ENCODE data around the gene PLP2.
"Not testable (repeated sequence)": the region's sequence is repeated elsewhere in the genome, so short reads cannot be mapped to it uniquely, and the experiment has no call there.

PLP2 gene

DNA sequence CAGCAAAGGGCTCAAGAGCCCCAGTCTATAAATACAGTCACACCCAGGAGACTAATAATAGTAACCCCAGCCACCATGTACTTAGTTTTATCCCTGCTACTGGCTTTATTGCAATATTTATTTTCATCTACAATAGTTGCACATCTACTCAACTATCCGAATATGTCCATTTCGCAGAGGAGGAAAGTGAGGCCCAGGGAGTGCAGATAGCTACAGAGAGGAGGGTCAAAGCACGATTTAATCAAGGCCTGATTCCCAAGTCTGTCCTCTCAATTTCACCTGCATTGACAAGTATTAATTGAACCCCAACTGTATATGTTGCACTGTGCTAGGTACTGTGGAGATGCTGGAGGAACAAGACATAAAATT lies 4.0 kb upstream of the PLP2 start:
- H2AFZ ChIP-seq (ENCODE audit: low read length): no peak overlapping the region
- H3K4me1 ChIP-seq (ENCODE audit: insufficient read depth, low read length, poor library complexity, severe bottlenecking): peaks cover 18% of the 10 kb centered on the region
- no peaks in the 10 kb centered on the region for H3K9me2 ChIP-seq (replicated peaks; ENCODE audit: low read depth, low read length)
- H3K4me2 ChIP-seq (ENCODE audit: low read depth, low read length, poor library complexity, severe bottlenecking): peak overlapping the region; percentile 76
- H3F3A ChIP-seq (ENCODE audit: low read depth): peaks cover 8% of the 10 kb centered on the region; the same call in 1 of the 2 replicates
- peaks cover 1% of the 10 kb centered on the region for H4K20me1 ChIP-seq (ENCODE audit: insufficient read depth, low read length, poor library complexity, severe bottlenecking)
- H3K27me3 ChIP-seq (ENCODE audit: insufficient read depth, low read length, poor library complexity, severe bottlenecking): no peaks in the 10 kb centered on the region
- H3K9me3 ChIP-seq (ENCODE audit: insufficient read depth, low read depth, low read length): no peaks in the 10 kb centered on the region
- H3K9ac ChIP-seq (ENCODE audit: low read depth, low read length, poor library complexity, severe bottlenecking): peak overlapping the region; percentile 82
- H3K36me3 ChIP-seq (ENCODE audit: insufficient read depth, low read length): no peaks in the 10 kb centered on the region
- H3K79me2 ChIP-seq (ENCODE audit: insufficient read depth, low read length): peaks cover 4% of the 10 kb centered on the region
- TF ChIP-seq EZH2phosphoT487 (IDR thresholded peaks at IDR 0.05; ENCODE audit: borderline replicate concordance): no peak
- peak overlapping the region; percentile 76 for H3K4me3 ChIP-seq (ENCODE audit: low read length, poor library complexity, severe bottlenecking)

DNA sequence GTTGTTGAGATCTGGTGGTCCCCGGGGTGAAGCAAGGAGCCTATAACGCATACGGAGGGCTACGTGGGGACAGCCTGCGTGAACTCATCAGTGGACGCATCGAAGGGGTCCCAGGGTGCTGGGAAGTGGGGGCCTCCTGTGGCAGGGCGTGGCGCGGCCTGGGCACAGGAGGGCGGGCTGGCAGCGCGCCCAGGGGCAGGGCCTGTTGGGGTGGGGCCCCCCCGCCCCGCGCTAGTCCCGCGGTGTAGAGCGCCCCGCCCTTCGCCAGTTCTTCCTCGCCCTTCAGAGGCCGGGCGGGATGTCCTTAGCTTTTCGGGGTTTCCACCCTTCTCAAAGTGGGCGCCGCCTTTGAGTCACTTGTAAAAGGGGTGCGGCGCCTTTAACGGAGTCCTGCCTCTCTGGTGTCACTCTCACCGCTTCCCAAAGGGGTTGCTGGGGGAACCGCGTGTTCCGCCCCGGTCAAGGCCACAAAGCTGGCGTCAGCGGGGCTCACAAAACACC lies 632 bp downstream of the PLP2 start:
- Histone ChIP-seq H2AFZ (ENCODE audit: low read length) (peak overlapping the region; percentile 73), H3K9me3 (ENCODE audit: insufficient read depth, low read depth, low read length) (no peaks in the 10 kb centered on the region), H3K4me3 (ENCODE audit: low read length, poor library complexity, severe bottlenecking) (peak overlapping the region; percentile 90), H3K27me3 (ENCODE audit: insufficient read depth, low read length, poor library complexity, severe bottlenecking) (no peaks in the 10 kb centered on the region), H3K4me1 (ENCODE audit: insufficient read depth, low read length, poor library complexity, severe bottlenecking) (peaks cover 19% of the 10 kb centered on the region), H3K36me3 (ENCODE audit: insufficient read depth, low read length) (no peaks in the 10 kb centered on the region), H3K9me2 (replicated peaks; ENCODE audit: low read depth, low read length) (no peaks in the 10 kb centered on the region), H3K79me2 (ENCODE audit: insufficient read depth, low read length) (peaks cover 24% of the 10 kb centered on the region), H3K4me2 (ENCODE audit: low read depth, low read length, poor library complexity, severe bottlenecking) (peak overlapping the region; percentile 94), H4K20me1 (ENCODE audit: insufficient read depth, low read length, poor library complexity, severe bottlenecking) (peaks cover 15% of the 10 kb centered on the region), H3K9ac (ENCODE audit: low read depth, low read length, poor library complexity, severe bottlenecking) (peak overlapping the region; percentile 95), H3F3A (ENCODE audit: low read depth) (0 out of 2 replicates have a peak, but pooled peaks cover 4% of the 10 kb centered on the region)
- no peak for TF ChIP-seq EZH2phosphoT487 (IDR thresholded peaks at IDR 0.05; ENCODE audit: borderline replicate concordance)
- TF ChIP-seq, protein P1, sequence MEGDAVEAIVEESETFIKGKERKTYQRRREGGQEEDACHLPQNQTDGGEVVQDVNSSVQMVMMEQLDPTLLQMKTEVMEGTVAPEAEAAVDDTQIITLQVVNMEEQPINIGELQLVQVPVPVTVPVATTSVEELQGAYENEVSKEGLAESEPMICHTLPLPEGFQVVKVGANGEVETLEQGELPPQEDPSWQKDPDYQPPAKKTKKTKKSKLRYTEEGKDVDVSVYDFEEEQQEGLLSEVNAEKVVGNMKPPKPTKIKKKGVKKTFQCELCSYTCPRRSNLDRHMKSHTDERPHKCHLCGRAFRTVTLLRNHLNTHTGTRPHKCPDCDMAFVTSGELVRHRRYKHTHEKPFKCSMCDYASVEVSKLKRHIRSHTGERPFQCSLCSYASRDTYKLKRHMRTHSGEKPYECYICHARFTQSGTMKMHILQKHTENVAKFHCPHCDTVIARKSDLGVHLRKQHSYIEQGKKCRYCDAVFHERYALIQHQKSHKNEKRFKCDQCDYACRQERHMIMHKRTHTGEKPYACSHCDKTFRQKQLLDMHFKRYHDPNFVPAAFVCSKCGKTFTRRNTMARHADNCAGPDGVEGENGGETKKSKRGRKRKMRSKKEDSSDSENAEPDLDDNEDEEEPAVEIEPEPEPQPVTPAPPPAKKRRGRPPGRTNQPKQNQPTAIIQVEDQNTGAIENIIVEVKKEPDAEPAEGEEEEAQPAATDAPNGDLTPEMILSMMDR (conservative IDR thresholded peaks at IDR 0.05; ENCODE audit: low read length): no peak

DNA sequence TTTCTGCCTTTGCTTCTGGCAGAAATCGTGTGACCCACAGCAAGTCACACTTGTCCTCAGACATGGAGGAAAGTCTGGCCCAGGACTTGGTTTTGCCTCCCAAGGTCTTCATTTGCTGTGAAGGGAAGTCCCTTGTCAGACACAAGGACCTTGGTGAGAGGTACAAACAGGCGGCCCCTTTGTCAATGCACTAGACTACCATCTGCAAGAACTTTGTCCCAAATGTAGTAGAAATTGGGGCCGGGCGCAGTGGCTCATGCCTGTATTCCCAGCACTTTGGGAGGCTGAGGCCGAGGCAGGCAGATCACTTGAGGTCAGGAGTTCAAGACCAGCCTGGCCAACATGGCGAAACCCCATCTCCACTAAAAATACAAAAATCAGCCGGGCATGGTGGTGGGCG lies 1.8 kb downstream of the PLP2 start:
- Histone ChIP-seq H3K4me1 (ENCODE audit: insufficient read depth, low read length, poor library complexity, severe bottlenecking) (peaks cover 19% of the 10 kb centered on the region), H3K4me2 (ENCODE audit: low read depth, low read length, poor library complexity, severe bottlenecking) (peak overlapping the region; percentile 94), H3K9ac (ENCODE audit: low read depth, low read length, poor library complexity, severe bottlenecking) (peak overlapping the region; percentile 95), H3K4me3 (ENCODE audit: low read length, poor library complexity, severe bottlenecking) (peak overlapping the region; percentile 90), H3K79me2 (ENCODE audit: insufficient read depth, low read length) (peaks cover 24% of the 10 kb centered on the region), H4K20me1 (ENCODE audit: insufficient read depth, low read length, poor library complexity, severe bottlenecking) (peaks cover 15% of the 10 kb centered on the region)
- not testable (repeated sequence) for H3K9me2 ChIP-seq (replicated peaks; ENCODE audit: low read depth, low read length); H3F3A ChIP-seq (ENCODE audit: low read depth); H3K36me3 ChIP-seq (ENCODE audit: insufficient read depth, low read length); H2AFZ ChIP-seq (ENCODE audit: low read length); H3K9me3 ChIP-seq (ENCODE audit: insufficient read depth, low read depth, low read length); H3K27me3 ChIP-seq (ENCODE audit: insufficient read depth, low read length, poor library complexity, severe bottlenecking)

DNA sequence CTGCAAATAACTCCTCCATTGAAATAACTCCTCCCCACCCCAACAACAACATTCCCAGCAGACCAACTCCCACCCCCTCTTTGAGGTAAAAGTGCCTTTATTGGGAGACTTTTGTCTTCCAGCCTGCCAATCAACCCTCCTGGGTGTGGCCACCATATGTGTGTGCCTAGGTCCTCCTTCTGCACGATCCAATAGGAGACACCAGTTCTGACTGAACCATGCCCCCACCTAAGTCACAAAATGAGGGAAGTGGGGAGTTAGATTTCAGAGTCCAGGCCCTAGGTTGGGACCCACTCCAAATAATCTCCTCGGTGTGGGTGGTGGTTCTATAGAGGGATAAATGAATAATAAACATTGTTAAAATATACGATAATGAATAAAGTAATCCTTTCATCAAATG lies 3.0 kb downstream of the PLP2 start:
- no peak for TF ChIP-seq EZH2phosphoT487 (IDR thresholded peaks at IDR 0.05; ENCODE audit: borderline replicate concordance)
- TF ChIP-seq, protein P1 (conservative IDR thresholded peaks at IDR 0.05; ENCODE audit: low read length): no peak
- Histone ChIP-seq H3K9me3 (ENCODE audit: insufficient read depth, low read depth, low read length) (no peaks in the 10 kb centered on the region), H3K9ac (ENCODE audit: low read depth, low read length, poor library complexity, severe bottlenecking) (no peak overlapping the region), H3K4me1 (ENCODE audit: insufficient read depth, low read length, poor library complexity, severe bottlenecking) (peaks cover 19% of the 10 kb centered on the region), H3F3A (ENCODE audit: low read depth) (no peaks in the 10 kb centered on the region), H3K9me2 (replicated peaks; ENCODE audit: low read depth, low read length) (no peaks in the 10 kb centered on the region), H3K4me2 (ENCODE audit: low read depth, low read length, poor library complexity, severe bottlenecking) (peak overlapping the region; percentile 94), H2AFZ (ENCODE audit: low read length) (no peak overlapping the region), H3K36me3 (ENCODE audit: insufficient read depth, low read length) (no peaks in the 10 kb centered on the region), H3K79me2 (ENCODE audit: insufficient read depth, low read length) (peaks cover 24% of the 10 kb centered on the region), H3K27me3 (ENCODE audit: insufficient read depth, low read length, poor library complexity, severe bottlenecking) (no peaks in the 10 kb centered on the region), H4K20me1 (ENCODE audit: insufficient read depth, low read length, poor library complexity, severe bottlenecking) (peaks cover 15% of the 10 kb centered on the region), H3K4me3 (ENCODE audit: low read length, poor library complexity, severe bottlenecking) (no peak overlapping the region)

All from Loucy (cell line).